ENCODE results near the gene LYSMD4.

Gene LYSMD4

DNA sequence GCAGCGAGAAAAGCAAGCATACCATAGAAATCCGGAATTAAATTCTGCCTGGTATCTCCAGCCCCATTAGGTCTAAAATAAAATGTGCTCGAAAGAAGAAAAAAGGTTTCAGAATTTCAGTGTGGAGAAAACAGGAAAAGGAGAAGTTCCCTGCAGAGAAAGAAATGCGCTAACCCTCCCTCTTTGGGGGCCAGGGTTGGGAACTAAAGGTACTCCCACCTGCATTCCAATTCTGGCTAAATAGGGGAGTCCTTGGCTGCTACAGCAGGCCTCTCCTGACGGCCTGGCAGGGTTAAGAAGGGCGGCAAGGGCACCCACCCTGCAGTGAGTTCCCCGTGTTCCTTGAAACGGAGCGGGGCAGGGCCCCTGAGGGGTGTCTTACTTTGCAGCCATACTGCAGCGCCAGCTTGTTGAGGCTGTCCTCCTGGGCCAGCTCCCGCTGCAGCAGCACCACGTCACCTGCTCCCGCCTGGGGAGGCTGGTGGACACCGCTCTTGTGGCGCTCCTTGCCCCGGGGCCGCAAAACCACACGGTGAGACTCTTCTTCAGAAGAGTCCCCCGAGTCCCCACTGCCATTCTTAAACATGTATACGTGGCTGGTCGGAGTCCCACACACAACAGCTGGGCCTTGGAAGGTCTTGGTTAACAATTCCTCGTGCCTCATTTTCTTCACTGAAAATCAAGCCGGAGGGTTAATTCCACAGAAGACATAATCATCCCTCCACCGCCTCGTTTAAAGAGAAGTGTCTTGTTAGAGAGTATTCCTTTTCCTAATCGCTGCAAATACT lies 1.7 kb downstream of the LYSMD4 start:
- H3K4me3 ChIP-seq (ENCODE audit: low read depth, low read length), result no peak overlapping the region
- DNase-seq (ENCODE audit: low read depth, low spot score), result no peak
- TF ChIP-seq, protein P1, sequence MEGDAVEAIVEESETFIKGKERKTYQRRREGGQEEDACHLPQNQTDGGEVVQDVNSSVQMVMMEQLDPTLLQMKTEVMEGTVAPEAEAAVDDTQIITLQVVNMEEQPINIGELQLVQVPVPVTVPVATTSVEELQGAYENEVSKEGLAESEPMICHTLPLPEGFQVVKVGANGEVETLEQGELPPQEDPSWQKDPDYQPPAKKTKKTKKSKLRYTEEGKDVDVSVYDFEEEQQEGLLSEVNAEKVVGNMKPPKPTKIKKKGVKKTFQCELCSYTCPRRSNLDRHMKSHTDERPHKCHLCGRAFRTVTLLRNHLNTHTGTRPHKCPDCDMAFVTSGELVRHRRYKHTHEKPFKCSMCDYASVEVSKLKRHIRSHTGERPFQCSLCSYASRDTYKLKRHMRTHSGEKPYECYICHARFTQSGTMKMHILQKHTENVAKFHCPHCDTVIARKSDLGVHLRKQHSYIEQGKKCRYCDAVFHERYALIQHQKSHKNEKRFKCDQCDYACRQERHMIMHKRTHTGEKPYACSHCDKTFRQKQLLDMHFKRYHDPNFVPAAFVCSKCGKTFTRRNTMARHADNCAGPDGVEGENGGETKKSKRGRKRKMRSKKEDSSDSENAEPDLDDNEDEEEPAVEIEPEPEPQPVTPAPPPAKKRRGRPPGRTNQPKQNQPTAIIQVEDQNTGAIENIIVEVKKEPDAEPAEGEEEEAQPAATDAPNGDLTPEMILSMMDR (IDR thresholded peaks at IDR 0.05; ENCODE audit: low read depth, low read length), result no peak
- in situ Hi-C loops (cut with HindIII; ENCODE audit: low sequenced_read_pairs), result no loop called here

DNA sequence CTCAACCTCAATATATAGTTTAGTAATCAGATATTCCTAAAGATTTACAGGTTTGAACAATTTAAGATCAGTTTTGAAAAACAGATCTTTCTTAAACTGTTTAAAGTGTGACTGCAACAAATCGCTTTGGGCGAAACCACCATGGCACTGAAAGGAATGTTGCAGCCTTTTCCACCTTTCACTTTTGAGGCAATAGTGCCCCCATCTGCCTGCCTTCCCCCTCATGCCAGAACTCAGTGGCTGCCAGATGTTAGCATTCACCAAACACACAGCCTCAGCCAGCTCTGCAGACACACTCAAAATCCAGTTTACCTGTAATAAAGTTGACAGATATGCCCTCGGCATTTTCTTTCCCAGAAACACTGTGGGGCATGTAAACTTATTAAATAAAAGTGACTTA lies 3.3 kb downstream of the LYSMD4 start:
- peak; percentile 45 for DNase-seq (ENCODE audit: low read depth, low spot score)
- in situ Hi-C loops (cut with HindIII; ENCODE audit: low sequenced_read_pairs), result no loop called here
- H3K4me3 ChIP-seq (ENCODE audit: low read depth, low read length), result no peak overlapping the region
- TF ChIP-seq, protein P1 (IDR thresholded peaks at IDR 0.05; ENCODE audit: low read depth, low read length), result peak; percentile 65

DNA sequence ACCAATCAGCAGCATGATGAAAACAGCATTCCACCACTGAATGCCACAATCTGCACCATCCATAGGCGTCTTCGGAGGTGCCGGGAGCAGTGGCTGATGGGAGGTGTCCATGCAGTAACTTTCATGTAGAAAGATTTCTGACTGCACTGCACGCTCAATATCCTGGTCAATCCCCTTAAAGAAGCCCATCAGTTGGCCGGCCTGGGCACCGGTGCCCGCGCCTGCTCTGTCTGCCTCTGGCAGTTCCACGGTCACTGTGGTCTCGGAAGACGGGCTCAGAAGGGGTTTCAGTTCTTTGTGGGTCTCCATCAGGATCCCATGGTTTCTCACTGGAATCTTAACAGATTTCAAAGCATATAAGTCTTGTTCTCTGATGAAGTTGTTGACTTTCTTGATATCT lies 3.9 kb downstream of the LYSMD4 start:
- in situ Hi-C loops (cut with HindIII; ENCODE audit: low sequenced_read_pairs), result no loop called here
- TF ChIP-seq, protein P1 (IDR thresholded peaks at IDR 0.05; ENCODE audit: low read depth, low read length), result no peak
- no peak for DNase-seq (ENCODE audit: low read depth, low spot score)
- no peak overlapping the region for H3K4me3 ChIP-seq (ENCODE audit: low read depth, low read length)

DNA sequence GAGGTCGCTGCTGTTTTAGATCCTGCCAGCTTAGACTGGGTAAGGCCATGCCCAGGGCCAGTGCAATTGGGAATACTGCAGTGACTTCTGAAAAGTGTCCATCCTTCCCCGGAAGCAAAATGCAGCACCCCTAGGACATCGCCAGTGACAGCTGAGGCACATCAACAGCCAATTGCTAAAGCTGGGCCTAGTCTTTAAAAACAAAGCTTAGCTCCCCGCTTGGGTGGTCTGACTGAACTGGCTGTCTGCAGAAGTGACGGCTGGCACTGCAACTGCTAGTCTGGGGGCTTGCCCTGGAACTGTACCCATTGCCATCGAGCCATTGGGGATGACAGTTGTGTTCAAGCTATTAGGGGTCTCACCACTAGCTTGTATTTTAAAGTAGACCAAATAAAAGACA lies 4.3 kb downstream of the LYSMD4 start:
- in situ Hi-C loops (cut with HindIII; ENCODE audit: low sequenced_read_pairs), result no loop called here
- TF ChIP-seq, protein P1 (IDR thresholded peaks at IDR 0.05; ENCODE audit: low read depth, low read length), result no peak
- no peak overlapping the region for H3K4me3 ChIP-seq (ENCODE audit: low read depth, low read length)
- no peak for DNase-seq (ENCODE audit: low read depth, low spot score)

DNA sequence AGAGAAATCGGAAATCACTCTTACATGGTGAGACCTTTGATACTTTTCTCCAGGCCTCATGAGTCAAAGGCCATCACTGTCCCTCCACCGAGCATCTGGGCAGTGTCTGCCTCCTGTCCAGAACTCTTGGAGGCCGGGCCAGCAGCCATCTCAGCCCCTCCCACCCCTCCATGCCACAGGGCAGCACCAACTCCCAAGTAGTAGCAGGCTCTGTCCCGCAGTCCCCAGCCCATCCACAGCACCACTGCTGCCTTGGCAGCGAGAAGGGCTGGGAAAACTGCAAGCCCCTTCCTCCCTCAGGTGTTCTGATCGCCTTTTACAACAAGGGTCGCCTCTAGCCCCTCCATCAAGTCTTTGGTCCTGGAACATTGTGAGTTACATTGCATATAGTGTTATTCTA lies 5.5 kb downstream of the LYSMD4 start:
- in situ Hi-C loops (cut with HindIII; ENCODE audit: low sequenced_read_pairs), result no loop called here
- H3K4me3 ChIP-seq (ENCODE audit: low read depth, low read length), result no peak overlapping the region
- TF ChIP-seq, protein P1 (IDR thresholded peaks at IDR 0.05; ENCODE audit: low read depth, low read length), result no peak
- no peak for DNase-seq (ENCODE audit: low read depth, low spot score)

DNA sequence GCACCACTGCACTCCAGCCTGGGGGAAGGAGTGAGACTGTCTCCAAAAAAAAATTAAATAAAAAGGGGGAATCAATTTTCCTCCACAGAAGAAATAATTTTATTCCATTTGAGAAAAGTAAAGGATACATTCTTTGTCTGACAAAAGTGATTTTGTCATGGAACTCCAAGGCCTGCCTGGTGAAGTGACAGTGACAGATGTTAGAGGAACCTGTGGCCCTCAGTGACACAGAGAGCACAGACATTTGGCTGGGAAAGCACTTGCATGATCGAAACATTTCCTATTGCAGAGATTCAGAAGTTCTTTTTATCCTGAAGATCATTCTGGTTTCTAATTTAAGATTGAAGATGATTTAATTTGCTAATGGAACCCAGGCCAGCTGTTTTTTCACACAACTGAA lies 5.9 kb downstream of the LYSMD4 start:
- TF ChIP-seq, protein P1 (IDR thresholded peaks at IDR 0.05; ENCODE audit: low read depth, low read length), result no peak
- no peak for DNase-seq (ENCODE audit: low read depth, low spot score)
- in situ Hi-C loops (cut with HindIII; ENCODE audit: low sequenced_read_pairs), result no loop called here
- no peak overlapping the region for H3K4me3 ChIP-seq (ENCODE audit: low read depth, low read length)
